Measurements from ENCODE around the gene EFCAB3.
"Not testable (repeated sequence)": the region's sequence is repeated elsewhere in the genome, so short reads cannot be mapped to it uniquely, and the experiment has no call there.

EFCAB3 gene

GRCh38 chr17:62405451-62405850 lies 25.1 kb downstream of the EFCAB3 start:
- H3K4me3 ChIP-seq, result no peak overlapping the region
- H3K27ac ChIP-seq, result no peak overlapping the region
- DNase-seq (ENCODE audit: low read depth, low spot score), result no peak
- TF ChIP-seq POLR2AphosphoS5 (IDR thresholded peaks at IDR 0.05; ENCODE audit: borderline replicate concordance, low read depth, low read length) (no peak), FOXP2 (optimal IDR thresholded peaks at IDR 0.05; ENCODE audit: control extremely low read depth, extremely low read length, insufficient read depth) (no peak), EZH2 (IDR thresholded peaks at IDR 0.05) (no peak)
- H3K9ac ChIP-seq (ENCODE audit: insufficient read length), result no peak overlapping the region
- no peaks in the 10 kb centered on the region for H3K36me3 ChIP-seq (ENCODE audit: insufficient read depth, low read length)
- no peaks in the 10 kb centered on the region for H3K9me3 ChIP-seq (ENCODE audit: low read depth, low read length)

GRCh38 chr17:62413090-62413489 lies 32.7 kb downstream of the EFCAB3 start:
- H3K9me3 ChIP-seq (ENCODE audit: low read depth, low read length); H3K27ac ChIP-seq; H3K4me3 ChIP-seq; DNase-seq (ENCODE audit: low read depth, low spot score); H3K36me3 ChIP-seq (ENCODE audit: insufficient read depth, low read length); H3K9ac ChIP-seq (ENCODE audit: insufficient read length): not testable (repeated sequence)

GRCh38 chr17:62423647-62424461 lies 43.5 kb downstream of the EFCAB3 start, which contains the start of gene METTL2A:
TSS of gene METTL2A (plus strand) at chr17:62423897. CDS start at chr17:62423903, 6 bp downstream.
- Histone ChIP-seq H3K4me3 (peak within 1 kb of the TSS; percentile 84), H3K9ac (ENCODE audit: insufficient read length) (peak within 1 kb of the TSS; percentile 80), H3K27ac (peak within 1 kb of the TSS; percentile 73; the same call in 1 of the 2 replicates)
- peak; percentile 57 for DNase-seq (ENCODE audit: low read depth, low spot score)
- H3K36me3 ChIP-seq (ENCODE audit: insufficient read depth, low read length); H3K9me3 ChIP-seq (ENCODE audit: low read depth, low read length): not testable (repeated sequence)
- TF ChIP-seq POLR2AphosphoS5 (IDR thresholded peaks at IDR 0.05; ENCODE audit: borderline replicate concordance, low read depth, low read length), result peak; percentile 87

- peaks cover 10% of the 10 kb centered on the region; the same call in 1 of the 2 replicates for H3K36me3 ChIP-seq (ENCODE audit: insufficient read depth, low read length)
- H3K27ac ChIP-seq; DNase-seq (ENCODE audit: low read depth, low spot score); H3K9ac ChIP-seq (ENCODE audit: insufficient read length); H3K9me3 ChIP-seq (ENCODE audit: low read depth, low read length); H3K4me3 ChIP-seq: not testable (repeated sequence)
These were observed 45.9 kb downstream of the EFCAB3 start for GRCh38 chr17:62426214-62426613.

GRCh38 chr17:62435251-62435650 lies 54.9 kb downstream of the EFCAB3 start:
- H3K36me3 ChIP-seq (ENCODE audit: insufficient read depth, low read length); H3K27ac ChIP-seq; H3K9ac ChIP-seq (ENCODE audit: insufficient read length); H3K4me3 ChIP-seq; H3K9me3 ChIP-seq (ENCODE audit: low read depth, low read length); DNase-seq (ENCODE audit: low read depth, low spot score): not testable (repeated sequence)

GRCh38 chr17:62441181-62441580 lies 60.8 kb downstream of the EFCAB3 start:
- not testable (repeated sequence) for DNase-seq (ENCODE audit: low read depth, low spot score); H3K9me3 ChIP-seq (ENCODE audit: low read depth, low read length); H3K4me3 ChIP-seq; H3K27ac ChIP-seq; H3K9ac ChIP-seq (ENCODE audit: insufficient read length)
- peaks cover 23% of the 10 kb centered on the region for H3K36me3 ChIP-seq (ENCODE audit: insufficient read depth, low read length)

- no peak overlapping the region for H3K9ac ChIP-seq (ENCODE audit: insufficient read length)
- no peak overlapping the region for H3K4me3 ChIP-seq
- no peak for DNase-seq (ENCODE audit: low read depth, low spot score)
- H3K9me3 ChIP-seq (ENCODE audit: low read depth, low read length), result no peaks in the 10 kb centered on the region
- no peak overlapping the region for H3K27ac ChIP-seq
- no peak for TF ChIP-seq EZH2 (IDR thresholded peaks at IDR 0.05)
- no peak for TF ChIP-seq FOXP2 (optimal IDR thresholded peaks at IDR 0.05; ENCODE audit: control extremely low read depth, extremely low read length, insufficient read depth)
- no peak for TF ChIP-seq POLR2AphosphoS5 (IDR thresholded peaks at IDR 0.05; ENCODE audit: borderline replicate concordance, low read depth, low read length)
- H3K36me3 ChIP-seq (ENCODE audit: insufficient read depth, low read length), result peaks cover 41% of the 10 kb centered on the region
These were observed 63.7 kb downstream of the EFCAB3 start for GRCh38 chr17:62444063-62444462.

GRCh38 chr17:62445791-62446190 lies 65.4 kb downstream of the EFCAB3 start:
- H3K9ac ChIP-seq (ENCODE audit: insufficient read length); H3K27ac ChIP-seq; DNase-seq (ENCODE audit: low read depth, low spot score); H3K4me3 ChIP-seq; H3K9me3 ChIP-seq (ENCODE audit: low read depth, low read length): not testable (repeated sequence)
- H3K36me3 ChIP-seq (ENCODE audit: insufficient read depth, low read length), result peaks cover 37% of the 10 kb centered on the region

GRCh38 chr17:62452195-62452594 lies 71.8 kb downstream of the EFCAB3 start:
- H3K9ac ChIP-seq (ENCODE audit: insufficient read length); DNase-seq (ENCODE audit: low read depth, low spot score); H3K9me3 ChIP-seq (ENCODE audit: low read depth, low read length); H3K4me3 ChIP-seq; H3K27ac ChIP-seq: not testable (repeated sequence)
- H3K36me3 ChIP-seq (ENCODE audit: insufficient read depth, low read length), result peaks cover 12% of the 10 kb centered on the region; the same call in 1 of the 2 replicates

GRCh38 chr17:62453041-62453440 lies 72.7 kb downstream of the EFCAB3 start:
- not testable (repeated sequence) for H3K4me3 ChIP-seq; DNase-seq (ENCODE audit: low read depth, low spot score); H3K27ac ChIP-seq; H3K9ac ChIP-seq (ENCODE audit: insufficient read length); H3K36me3 ChIP-seq (ENCODE audit: insufficient read depth, low read length); H3K9me3 ChIP-seq (ENCODE audit: low read depth, low read length)

- DNase-seq (ENCODE audit: low read depth, low spot score); H3K27ac ChIP-seq; H3K36me3 ChIP-seq (ENCODE audit: insufficient read depth, low read length); H3K9ac ChIP-seq (ENCODE audit: insufficient read length); H3K9me3 ChIP-seq (ENCODE audit: low read depth, low read length); H3K4me3 ChIP-seq: not testable (repeated sequence)
These were observed 73.3 kb downstream of the EFCAB3 start for GRCh38 chr17:62453656-62454055.

GRCh38 chr17:62454111-62454510 lies 73.8 kb downstream of the EFCAB3 start:
- H3K9me3 ChIP-seq (ENCODE audit: low read depth, low read length); H3K36me3 ChIP-seq (ENCODE audit: insufficient read depth, low read length); H3K27ac ChIP-seq; H3K4me3 ChIP-seq; H3K9ac ChIP-seq (ENCODE audit: insufficient read length); DNase-seq (ENCODE audit: low read depth, low spot score): not testable (repeated sequence)

All from SK-N-MC (cell line).